ENCODE measurements around the gene KIF7. TPM values are rescaled to one million over a fixed set of nuclear protein-coding genes. Genes with fewer than 3 reads are reported as not detected.

KIF7 gene
- polyA plus RNA-seq, 1 donor: 7.1 TPM

GRCh38 chr15:89648106-89649012 lies 6.9 kb downstream of the KIF7 start:
- no peak for DNase-seq

- DNase-seq: peak; percentile 66
Measured at GRCh38 chr15:89647191-89647851, 7.9 kb downstream of the KIF7 start.

GRCh38 chr15:89646416-89647141 lies 8.7 kb downstream of the KIF7 start:
- no peak for DNase-seq

- DNase-seq: no peak
Measured at GRCh38 chr15:89645680-89646079, 9.6 kb downstream of the KIF7 start.

- DNase-seq: no peak
Measured at GRCh38 chr15:89642106-89642505, 13.2 kb downstream of the KIF7 start.

GRCh38 chr15:89641053-89641452 lies 14.2 kb downstream of the KIF7 start:
- DNase-seq: no peak

GRCh38 chr15:89640245-89640644 lies 15.0 kb downstream of the KIF7 start:
- DNase-seq: no peak

GRCh38 chr15:89633585-89633984 lies 21.7 kb downstream of the KIF7 start:
- no peak for DNase-seq

GRCh38 chr15:89632563-89633430 lies 22.5 kb downstream of the KIF7 start:
- DNase-seq: no peak

GRCh38 chr15:89631902-89632264 lies 23.4 kb downstream of the KIF7 start:
- no peak for DNase-seq

GRCh38 chr15:89630974-89631901 lies 24.0 kb downstream of the KIF7 start:
- DNase-seq: no peak

- no peak for DNase-seq
Measured at GRCh38 chr15:89630260-89630659, 25.0 kb downstream of the KIF7 start.

GRCh38 chr15:89629829-89630228 lies 25.4 kb downstream of the KIF7 start:
- DNase-seq: no peak

- DNase-seq: no peak
Measured at GRCh38 chr15:89628806-89629715, 26.2 kb downstream of the KIF7 start.

GRCh38 chr15:89628301-89628700 lies 27.0 kb downstream of the KIF7 start:
- no peak for DNase-seq

- no peak for DNase-seq
Measured at GRCh38 chr15:89627256-89627970, 27.9 kb downstream of the KIF7 start.

- DNase-seq: no peak
Measured at GRCh38 chr15:89625716-89626115, 29.6 kb downstream of the KIF7 start.

GRCh38 chr15:89623165-89623564 lies 32.1 kb downstream of the KIF7 start:
- no peak for DNase-seq

- no peak for DNase-seq
Measured at GRCh38 chr15:89621547-89621946, 33.7 kb downstream of the KIF7 start.

Data from hindlimb muscle (tissue), 1 donor.